Activated CD8-positive, alpha-beta memory T cell treated with anti-CD3 and anti-CD28 coated beads for 4 hours (primary cell): ENCODE measurements around the gene DNAJB11.
"Not testable (repeated sequence)": the region's sequence is repeated elsewhere in the genome, so short reads cannot be mapped to it uniquely, and the experiment has no call there.

Experiments used
- DNase-seq, 2 donors: peaks; one replicate each; pipeline ENCODE4 v3.0.0-alpha.2; 2020; ENCODE audit warnings: low read depth in 2 of 2

Gene DNAJB11

DNA sequence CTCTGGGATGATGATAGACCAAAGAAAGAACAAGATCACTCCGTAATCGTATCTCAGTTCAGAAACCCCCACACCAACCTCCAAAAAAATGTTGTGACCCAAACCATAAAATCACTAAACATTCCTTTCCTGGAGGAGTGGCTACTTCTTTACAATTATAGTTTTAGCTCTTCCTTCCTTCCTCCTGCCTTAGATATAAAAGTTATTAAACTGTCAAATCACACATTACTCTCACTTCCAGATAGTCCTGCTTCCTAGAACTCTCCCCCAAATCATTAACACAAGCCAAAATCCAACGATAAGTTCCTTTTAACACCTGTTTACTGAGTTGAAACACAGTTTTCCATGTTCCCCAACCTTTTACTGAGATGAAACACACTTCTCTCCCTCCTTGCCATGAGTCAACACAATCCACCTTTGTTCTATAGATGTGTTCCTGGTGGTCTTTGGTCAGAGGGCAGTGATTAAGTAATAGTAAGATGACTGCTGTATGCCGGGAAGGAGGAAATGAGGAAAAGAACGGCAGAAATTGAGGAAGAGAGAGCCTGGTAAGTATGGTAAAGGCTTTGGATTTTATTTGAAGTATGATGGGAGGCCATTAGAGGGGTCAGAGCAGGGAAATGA lies 18.0 kb upstream of the DNAJB11 start:
- no peak for DNase-seq

DNA sequence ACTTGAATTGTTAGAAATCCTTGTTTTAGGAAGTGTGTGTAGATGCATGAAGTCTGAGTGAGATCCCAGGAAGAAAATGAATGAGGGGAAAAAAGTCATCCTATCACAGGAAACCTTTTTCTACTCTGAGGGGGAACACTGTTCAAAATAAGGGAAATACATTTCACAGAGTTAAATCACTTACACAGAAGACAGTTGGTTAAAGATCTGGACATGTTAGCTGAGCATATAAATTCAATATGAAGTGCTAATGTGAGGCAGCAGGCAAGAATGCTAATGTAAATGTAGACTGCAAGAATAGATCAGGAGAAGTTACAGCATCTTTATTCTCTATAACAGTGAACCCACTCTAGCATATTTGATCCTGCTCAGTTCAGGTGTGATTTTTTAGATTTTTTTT lies 5.9 kb upstream of the DNAJB11 start:
- DNase-seq: no peak

DNA sequence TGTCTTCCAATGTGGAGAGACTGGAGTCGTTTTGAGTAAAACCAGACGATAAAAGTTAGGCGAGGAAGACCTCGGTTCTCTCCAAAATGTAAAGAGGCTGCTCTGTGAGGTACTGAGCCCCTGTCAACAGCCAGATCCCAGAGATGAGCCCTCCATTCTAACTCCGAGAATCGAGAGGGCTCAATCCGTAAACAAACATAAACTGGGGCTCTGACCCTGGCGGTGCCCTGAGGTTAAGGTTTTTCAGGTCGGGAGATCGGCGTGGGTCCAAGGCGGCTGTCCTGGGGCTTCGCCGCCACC lies 3.8 kb upstream of the DNAJB11 start:
- DNase-seq: no peak

DNA sequence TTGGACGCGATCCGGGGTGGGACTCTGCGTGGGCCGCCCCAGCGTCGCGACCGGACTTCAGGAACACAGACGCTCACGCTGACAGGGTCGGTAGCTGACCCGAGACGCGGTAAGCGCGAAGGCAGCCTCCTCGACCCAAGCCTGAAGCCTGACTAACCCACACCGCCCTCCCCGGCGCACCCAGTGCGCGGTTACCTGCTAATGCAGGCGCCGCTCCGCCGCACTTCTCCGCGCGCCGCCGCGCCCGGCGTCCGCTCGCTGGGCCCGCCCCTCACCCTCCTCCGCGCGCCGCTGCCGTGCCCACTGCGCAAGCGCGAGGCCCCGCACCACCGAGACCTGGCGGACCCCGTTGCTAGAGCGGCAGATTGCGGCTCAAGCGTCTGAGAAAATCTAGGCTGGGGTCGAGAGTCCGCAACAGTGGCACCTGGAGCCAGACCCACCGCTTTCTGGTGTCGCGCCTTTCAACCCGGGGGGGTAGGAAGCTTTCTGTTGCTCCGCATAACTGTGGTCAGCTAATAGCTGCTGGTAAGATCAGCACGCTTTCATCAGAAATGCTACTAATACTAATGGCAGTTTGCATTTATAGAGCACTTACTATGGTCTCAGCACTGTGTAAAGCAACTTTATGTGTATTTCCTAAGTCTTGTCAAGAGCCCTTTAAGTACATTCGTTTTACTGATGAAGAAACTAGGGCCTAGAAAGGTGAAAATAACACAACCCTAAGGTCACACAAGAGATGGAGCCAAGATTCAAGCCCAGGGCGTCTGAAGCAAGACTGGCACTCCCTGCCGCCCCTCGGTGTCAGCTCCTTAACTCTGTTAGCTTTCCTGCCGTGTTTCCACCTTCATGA lies 3.2 kb upstream of the DNAJB11 start, which contains the start of gene TBCCD1:
Gene TBCCD1, minus strand, starts transcription at position 268 of the 850 bp plus-strand sequence. CDS start 3,010 bp downstream, outside the sequence.
- DNase-seq: peak; percentile 84 to 94

DNA sequence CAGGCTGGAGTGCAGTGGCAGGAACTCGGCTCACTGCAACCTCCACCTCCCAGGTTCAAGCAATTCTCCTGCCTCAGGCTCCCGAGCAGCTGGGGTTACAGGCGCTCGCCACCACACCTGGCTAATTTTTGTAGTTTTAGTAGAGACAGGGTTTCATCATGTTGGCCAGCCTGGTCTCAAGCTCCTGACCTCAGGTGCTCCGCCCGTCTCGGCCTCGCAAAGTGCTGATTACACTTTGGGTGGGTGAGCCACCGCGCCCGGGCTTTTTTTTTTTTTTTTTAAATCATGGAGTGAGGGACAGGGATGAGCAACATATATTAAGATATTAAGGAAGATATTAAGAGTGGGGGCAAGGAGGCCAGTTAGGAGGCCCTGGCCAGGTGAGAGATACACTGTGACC lies 1.2 kb upstream of the DNAJB11 start:
- DNase-seq: not testable (repeated sequence)

DNA sequence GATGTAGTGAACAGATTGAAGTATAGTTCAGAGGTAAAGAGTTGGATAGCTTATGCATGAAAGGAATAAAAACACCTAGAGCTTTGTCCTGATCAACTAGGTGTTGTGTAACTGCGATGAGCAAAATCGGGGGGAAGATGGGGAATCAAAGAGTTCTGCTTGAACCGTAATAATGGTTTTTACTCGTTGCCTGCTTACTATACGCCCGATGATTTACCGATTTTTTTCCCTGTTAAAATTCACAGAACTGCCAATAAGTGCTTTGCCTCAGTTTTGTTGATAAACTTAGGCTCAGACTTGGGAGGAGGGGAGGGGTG lies 783 bp upstream of the DNAJB11 start:
- DNase-seq: no peak

DNA sequence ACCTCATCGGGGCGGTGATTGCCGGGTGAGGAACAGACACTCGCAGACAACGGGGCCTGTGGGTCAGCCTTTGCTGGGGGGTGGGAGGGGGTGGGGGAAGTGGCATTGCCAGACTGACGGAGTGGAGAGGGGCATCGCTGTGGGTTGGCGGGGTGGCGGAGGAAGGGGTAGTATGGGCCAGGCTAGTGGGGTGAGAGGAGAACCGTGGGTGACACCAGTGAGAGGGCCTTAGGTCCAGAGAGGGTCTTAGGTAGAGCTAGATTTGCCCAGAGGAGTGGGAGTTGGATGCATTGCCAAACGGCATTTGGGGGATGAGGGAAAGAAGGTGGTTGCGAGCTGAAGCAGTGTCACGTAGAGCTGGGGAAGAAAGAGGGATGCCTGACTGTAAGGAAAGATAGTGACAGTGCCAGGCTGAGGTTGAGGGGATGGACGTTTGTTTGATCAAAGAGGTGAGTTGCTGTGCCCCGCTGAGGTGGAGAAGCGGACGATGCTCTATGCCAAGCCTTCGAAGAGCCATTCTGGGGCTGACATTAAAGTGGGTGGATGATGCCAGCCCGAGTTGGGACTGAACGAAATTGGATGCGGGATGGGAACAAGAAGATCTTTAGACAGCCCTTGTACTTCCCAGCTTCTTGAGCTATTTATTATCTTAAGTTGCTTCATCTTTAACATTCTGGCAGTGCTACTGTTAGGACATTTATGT lies 572 bp downstream of the DNAJB11 start:
- DNase-seq: no peak

DNA sequence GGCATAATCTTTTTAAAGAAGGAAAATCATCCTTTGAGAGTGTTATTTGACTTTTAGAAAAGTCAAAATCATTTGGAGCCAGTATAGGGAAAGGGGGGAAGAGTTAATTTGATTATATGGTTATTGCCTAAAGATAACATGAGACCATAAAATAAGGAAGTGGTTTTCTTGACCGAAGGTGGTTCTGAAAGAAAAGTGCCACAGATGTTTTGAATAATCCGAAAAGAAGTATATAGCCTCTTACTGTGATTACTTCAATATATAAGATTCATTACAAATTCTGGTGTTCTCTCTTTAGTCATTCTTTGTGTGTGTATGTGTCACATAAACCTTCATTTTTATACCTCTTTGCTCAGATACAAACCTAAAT lies 1.1 kb downstream of the DNAJB11 start:
- no peak for DNase-seq

DNA sequence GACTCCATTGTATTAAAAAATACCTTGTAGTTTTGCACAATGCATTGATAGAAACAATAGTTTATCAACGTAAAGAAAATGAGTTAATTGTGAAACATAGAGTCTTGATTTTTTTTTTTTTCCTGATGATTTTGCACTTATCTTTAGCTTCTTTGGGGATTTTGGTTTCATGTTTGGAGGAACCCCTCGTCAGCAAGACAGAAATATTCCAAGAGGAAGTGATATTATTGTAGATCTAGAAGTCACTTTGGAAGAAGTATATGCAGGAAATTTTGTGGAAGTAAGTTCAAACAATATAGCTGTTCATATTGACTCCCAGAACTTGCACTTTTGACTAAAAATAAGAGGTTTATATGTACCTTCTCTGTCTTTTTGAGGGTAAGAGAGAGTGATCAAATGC lies 7.0 kb downstream of the DNAJB11 start:
- no peak for DNase-seq

DNA sequence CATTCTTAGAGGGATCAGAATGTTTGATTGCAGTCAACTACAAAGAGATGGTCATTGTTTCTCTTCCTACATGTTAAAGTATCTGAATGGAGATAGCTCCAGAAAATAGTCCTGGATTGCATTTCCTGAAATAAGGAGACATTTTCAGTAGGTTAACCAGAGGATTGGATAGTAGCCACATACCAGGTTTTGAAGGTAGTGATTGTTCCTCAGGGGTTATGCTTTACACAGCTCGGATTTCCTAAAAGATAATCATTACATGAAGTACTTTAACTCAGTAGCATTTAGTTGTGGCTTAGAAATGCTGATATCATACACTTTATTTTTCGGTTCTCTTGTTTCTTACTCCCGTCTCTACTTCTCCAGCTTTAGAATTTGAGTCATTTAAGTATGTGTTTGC lies 10.3 kb downstream of the DNAJB11 start:
- DNase-seq: no peak

DNA sequence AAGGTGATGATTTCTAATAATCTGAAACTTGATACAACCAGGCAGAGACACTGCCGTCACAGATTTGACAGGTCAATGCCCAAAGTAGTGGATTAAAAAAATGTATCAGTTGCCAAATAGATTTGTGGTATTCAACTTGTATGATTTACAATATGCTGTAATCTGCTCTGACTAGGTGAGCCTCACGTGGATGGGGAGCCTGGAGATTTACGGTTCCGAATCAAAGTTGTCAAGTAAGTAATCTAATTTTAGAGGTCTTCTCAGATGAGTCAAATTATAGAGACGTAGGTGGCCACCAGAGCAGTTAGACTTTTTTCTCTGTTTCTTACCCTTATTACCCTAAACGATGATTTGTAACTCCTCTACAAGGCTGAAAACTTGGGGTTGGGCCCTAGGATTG lies 12.0 kb downstream of the DNAJB11 start:
- no peak for DNase-seq

DNA sequence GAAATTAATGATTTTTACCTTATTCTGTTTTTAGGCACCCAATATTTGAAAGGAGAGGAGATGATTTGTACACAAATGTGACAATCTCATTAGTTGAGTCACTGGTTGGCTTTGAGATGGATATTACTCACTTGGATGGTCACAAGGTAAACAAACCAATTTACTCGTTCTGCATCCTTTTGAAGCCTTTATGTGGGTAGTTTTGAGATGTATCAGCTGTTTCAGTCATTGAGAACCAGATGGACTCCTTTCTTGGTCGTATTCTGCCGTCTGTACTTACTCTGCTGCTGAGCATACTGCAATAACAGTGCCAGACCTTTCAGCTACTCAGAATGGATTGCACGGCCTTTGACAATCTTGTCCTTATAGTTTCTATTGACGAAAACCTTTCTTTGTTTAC lies 13.3 kb downstream of the DNAJB11 start:
- no peak for DNase-seq

DNA sequence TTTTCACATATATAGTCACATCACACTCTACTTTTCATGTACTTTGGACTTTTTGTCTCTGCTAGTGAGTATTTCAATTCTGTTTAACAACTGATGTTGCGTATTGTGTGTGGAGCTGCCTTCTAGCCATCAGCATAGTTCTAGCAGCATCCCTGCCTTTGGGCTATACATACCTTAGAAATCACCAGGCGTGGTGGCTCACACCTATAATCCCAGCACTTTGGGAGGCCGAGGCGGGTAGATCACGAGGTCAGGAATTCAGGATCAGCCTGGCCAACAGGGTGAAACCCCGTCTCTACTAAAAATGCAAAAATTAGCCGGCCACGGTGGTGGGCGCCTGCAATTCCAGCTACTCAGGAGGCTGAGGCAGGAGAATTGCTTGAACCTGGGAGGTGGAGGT lies 15.7 kb downstream of the DNAJB11 start:
- DNase-seq: not testable (repeated sequence)

DNA sequence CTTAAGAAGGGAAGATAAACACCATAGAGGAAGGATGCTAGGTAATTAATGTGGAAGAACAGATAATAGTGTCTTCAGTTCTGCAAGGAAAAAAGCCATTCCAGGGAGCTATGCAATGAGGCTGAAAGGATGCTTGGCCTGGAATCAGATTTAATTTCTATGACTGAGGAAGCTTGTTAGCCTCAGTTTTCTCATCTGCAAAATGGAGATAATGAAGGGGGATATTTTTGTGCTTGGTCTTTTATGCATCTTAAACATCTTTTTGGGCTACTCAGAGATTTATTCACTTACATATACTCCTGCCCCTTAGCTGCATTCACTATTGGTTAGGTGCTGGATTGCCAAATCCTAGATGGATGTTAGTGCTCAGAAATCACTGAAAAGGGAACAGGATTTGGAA lies 16.7 kb downstream of the DNAJB11 start:
- DNase-seq: no peak

DNA sequence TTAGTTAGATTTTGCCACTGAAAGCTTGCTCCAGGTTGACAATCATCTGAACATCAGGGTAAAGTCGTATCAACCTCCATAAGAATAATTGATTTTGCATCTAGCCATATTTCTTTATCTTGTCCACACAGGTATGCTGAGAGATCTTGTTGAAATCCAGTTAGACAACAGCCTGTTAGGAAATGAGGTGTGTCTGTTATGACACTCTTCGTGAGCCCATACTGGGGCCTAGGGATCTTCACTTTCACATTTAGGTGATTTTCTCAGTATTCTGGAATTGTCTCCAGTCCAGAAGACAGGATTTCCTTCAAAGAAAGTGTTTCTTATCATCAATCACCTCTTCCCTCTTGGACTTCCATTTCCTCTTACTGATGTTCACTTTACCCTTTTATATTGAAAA lies 18.1 kb downstream of the DNAJB11 start:
- DNase-seq: no peak

DNA sequence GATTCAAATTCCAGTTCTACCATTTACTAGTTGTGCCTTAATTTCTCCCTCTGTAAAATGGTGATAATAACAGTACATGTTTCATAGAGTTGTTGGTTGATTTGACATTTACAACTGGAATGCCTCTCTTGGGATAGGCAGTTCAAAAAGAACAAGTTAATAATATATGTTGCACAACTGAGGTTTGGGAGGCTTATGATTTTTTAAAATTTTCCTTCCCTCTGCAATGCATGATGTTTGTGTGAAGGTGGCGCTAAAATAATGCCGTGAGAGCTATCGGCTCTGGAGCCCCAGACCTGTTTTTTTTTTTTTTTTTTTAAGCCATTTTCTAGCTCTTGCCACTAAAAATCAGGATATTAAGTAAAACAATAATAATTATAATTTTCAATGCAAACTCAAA lies 18.6 kb downstream of the DNAJB11 start:
- no peak for DNase-seq

DNA sequence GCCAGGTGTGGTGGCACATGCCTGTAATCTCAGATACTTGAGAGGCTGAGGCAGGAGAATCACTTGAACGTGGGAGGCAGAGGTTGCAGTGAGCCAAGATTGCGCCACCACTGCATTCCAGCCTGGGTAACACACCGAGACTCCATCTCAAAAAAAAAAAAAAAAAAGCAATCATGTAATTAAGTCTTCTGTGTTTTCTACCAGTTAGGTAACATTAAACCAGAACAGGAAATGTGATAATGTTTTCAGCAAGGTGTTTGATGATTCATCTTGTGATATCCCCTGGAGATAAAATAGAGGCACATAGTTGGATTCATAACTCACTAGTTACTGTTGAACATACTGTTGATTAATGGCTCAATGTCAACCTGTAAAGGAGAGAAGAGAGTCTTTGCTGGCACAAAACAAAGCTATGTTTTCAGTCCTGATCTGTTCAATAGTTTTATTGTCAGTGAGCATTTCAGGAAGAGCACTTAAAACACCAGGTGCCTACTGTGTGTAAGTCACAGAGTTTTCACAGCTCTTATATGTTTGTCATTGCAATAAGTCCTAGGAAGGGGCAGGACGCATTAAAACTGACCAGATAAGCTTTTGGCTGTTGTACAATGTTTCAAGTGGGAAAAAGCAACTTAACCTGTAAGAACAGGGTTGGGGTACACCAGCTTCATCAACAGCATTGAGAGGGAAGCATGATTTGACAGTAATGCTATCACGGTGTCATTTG lies 19.5 kb downstream of the DNAJB11 start:
- DNase-seq: no peak

DNA sequence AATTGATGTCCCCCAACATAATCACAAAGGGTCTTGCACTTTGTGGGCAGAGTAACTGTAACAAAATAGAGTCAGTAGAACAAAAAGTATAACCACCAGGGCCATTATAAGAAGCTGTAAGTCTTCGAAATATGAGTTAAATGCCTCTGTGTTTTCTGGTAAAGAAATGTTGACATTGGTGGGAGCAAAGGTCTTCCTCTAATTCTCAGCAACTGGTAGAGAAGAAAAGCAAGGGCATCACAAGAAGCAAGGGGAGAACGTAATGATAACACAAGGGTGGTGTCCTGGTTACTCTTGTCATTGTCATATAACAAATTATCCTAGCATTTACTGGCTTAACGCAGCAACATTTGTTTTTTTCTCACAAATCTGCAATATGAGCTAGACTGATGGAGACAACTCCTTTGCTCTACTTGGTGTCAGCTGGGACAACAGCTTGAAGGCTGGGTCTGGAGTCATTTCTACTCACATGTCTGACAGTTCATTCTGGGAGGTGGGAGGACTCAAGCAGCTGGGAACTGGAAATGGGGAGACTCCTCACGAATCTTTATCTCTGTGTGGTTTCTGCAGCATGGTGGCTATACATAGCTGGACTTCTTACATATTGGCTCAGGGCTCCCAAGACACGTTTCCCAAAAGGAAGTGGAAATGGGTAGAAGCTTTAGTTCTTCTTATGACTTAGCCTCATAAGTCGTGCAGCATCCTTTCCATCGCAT lies 20.2 kb downstream of the DNAJB11 start:
- DNase-seq: no peak

DNA sequence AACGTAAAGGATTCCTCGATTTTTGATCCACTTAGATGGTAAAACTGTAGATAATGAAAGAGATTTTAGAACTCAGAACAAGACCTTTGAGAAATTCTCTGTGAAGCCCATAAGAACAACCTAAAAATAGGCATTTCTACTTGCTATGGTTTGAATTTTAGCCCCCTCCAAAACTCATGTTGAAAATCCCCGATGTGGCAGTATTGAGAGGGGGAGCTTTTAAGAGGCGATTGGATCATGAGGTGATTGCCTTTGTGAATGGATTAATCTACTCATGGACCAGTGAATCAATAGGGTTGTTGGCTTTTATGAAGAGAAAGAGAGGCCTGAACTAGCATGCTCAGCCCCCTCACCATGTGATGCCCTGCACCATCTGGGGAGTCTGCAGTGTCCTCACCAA lies 22.2 kb downstream of the DNAJB11 start:
- no peak for DNase-seq

DNA sequence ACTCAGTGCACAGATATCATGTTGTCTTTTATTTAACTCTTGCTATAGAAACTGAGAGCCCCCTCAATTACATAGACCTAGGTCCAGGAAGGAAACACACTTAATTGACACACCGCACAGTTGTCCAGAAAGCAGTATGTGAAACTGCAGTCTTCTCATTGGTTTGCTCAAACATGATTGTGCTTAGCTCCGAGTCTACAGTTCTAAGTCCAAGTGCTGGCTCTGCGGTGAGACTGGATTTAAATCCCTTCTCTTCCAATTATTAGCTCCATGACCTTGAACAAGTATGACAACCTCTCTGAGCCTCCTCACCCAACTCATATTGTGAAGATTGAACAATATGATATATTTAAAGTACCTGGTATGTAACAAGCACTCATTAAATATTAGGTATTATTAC lies 23.3 kb downstream of the DNAJB11 start:
- DNase-seq: no peak

DNA sequence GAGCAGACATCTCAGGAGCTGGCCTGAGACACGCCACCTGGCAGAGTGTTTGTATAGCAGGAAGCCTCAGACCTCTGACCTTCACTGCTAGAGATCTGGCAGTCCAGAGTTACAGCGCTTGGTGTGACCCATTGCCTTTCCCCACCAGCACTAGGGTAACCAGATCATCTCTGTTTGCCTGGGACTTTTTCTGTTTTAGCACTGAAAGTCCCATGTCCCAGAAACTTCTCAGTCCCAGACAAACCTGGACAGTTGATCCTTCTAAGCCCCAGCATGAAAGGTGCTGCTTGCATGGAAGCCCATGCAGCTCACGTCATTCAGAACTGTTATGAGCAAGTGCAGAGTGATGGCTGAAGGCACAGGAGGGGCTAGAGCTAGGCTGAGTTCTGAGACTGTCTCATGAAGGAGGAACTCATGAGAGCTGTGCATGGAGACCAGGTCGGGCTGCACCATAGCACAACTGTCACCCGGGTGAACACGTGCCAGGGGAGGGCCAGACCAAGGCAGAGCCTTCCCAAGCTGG lies 24.1 kb downstream of the DNAJB11 start:
- DNase-seq: no peak
